Measurements from ENCODE around the gene RPTOR.
"Not testable (repeated sequence)": the region's sequence is repeated elsewhere in the genome, so short reads cannot be mapped to it uniquely, and the experiment has no call there.

RPTOR gene

DNA sequence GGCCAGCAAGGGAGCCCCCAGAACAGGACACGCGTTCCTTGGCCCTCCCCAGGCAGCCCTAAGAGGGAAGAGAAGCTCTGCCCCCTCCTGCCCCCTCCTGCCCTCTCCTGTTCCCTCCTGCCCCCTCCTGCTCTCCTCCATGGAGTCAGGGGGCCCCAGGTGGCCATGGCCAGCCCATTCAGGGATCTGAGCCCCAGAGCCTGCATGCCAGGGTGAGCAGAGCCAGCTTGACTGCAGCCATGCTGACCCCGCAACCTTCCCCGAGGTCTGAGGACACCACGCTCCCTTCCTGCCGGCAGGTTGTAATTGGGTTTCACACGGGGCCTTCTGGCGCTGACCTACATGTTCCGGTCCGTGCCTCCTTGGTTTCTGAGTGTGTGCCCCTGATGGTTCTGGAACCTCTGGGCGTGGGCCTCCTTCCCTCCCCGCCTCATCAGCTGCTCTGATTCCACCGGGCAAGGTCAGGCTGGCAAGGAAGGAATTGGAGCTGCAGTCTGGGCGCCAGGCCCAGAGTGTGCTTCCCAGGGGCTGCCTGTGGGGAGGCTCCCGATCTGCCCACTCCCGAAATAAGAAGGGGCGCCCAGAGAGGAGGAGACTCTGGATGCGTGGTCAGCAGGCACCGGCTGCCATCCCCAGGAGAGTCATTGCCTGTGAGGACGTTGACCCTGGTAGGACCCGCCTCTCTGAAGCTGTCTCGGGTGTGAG lies 44.5 kb upstream of the RPTOR start:
- TF ChIP-seq, protein P1, sequence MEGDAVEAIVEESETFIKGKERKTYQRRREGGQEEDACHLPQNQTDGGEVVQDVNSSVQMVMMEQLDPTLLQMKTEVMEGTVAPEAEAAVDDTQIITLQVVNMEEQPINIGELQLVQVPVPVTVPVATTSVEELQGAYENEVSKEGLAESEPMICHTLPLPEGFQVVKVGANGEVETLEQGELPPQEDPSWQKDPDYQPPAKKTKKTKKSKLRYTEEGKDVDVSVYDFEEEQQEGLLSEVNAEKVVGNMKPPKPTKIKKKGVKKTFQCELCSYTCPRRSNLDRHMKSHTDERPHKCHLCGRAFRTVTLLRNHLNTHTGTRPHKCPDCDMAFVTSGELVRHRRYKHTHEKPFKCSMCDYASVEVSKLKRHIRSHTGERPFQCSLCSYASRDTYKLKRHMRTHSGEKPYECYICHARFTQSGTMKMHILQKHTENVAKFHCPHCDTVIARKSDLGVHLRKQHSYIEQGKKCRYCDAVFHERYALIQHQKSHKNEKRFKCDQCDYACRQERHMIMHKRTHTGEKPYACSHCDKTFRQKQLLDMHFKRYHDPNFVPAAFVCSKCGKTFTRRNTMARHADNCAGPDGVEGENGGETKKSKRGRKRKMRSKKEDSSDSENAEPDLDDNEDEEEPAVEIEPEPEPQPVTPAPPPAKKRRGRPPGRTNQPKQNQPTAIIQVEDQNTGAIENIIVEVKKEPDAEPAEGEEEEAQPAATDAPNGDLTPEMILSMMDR (IDR thresholded peaks at IDR 0.05; ENCODE audit: insufficient read depth, missing control alignments), result no peak
- no peak for FAIRE-seq
- no peak for DNase-seq (ENCODE audit: insufficient read length, low spot score)

DNA sequence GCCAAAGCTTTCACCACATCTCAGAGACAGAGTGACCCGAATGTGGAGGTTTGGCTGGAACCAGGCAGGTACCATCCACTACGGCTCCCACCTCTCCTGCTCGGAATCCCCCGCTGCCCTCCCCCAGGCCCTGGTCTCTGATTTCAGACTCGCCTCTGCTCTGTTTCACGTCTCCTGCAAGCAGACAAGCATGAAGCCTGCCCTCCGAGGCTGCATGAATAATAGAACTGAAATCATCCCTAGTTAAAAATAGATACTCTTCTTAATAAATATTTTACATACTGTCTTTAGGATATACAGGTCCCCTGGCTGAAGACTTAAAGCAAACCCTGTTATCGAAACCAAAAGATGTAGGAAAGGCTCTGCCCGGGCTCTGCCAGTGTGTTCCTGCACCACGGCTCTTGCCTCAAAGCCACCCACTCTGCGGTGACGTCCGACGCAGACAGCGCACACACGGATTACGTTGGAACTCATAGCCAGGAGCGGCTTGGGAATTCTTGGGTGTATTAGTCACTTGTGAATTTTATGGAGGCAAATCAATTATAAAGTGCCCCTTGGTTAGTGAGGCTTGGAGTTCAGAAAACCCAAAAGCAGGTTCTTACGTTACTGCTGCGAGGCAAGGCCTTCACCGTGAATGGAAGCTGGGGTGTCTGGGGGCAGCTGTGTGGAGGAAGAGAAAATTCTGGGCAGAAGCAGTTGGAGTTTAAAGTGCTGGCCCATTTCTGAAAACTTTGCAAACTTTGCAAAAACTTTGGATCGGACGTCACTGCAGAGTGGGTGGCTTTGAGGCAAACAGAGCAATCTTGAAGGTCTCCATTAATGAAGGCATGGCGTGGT lies 42.7 kb upstream of the RPTOR start:
- FAIRE-seq, result no peak
- TF ChIP-seq, protein P1 (IDR thresholded peaks at IDR 0.05; ENCODE audit: insufficient read depth, missing control alignments), result no peak
- DNase-seq (ENCODE audit: insufficient read length, low spot score), result no peak

DNA sequence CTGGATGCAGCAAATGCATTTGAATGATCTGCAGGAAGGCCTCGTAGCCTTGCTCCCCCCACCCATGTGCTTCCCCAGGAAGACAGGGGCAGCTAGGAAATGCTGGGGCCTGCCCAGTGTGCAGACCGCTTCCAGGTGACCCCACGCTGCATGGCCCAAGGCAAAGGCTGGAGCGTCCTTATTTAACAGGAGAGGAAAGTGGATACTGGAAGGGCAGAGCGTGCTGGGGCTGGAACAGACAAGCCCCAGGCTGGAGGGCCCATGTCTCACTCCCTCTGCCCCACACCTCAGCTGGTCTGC lies 42.1 kb upstream of the RPTOR start:
- TF ChIP-seq, protein P1 (IDR thresholded peaks at IDR 0.05; ENCODE audit: insufficient read depth, missing control alignments), result no peak
- no peak for DNase-seq (ENCODE audit: insufficient read length, low spot score)
- no peak for FAIRE-seq

DNA sequence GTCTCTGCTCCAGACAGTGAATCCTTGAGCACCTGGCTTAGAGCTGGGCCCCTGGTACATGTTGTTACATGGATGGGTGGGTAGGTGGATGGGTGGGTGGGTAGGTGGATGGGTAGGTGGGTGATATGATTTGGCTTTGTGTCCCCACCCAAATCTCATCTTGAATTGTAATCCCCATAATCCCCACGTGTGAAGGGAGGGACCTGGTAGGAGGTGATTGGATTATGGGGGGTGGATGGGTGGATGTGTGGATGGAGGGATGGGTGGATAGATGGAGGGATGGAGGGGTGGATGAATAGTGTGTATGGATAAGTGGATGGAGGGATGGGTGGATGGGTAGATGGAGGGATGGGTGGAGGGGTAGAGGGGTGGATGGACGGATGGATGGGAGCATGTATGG lies 41.6 kb upstream of the RPTOR start:
- TF ChIP-seq, protein P1 (IDR thresholded peaks at IDR 0.05; ENCODE audit: insufficient read depth, missing control alignments), result no peak
- FAIRE-seq (no peak), DNase-seq (ENCODE audit: insufficient read length, low spot score) (no peak)

DNA sequence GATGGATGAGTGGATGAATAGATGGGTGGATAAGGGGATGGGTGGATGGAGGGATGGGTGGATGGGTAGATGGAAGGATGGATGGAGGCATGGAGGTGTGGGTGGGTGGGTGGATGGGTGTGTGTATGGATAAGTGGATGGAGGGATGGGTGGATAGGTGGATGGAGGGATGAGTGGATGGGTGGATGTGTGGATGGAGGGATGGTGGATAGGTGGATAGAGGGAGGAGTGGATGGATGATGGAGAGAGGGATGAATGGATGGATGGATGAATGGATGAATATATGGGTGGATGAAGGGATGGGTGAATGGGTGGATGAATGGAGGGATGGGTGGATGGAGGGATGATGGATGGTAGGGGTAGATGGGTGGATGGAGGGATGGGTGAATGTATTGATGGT lies 40.7 kb upstream of the RPTOR start:
- DNase-seq (ENCODE audit: insufficient read length, low spot score) (no peak), FAIRE-seq (no peak)
- TF ChIP-seq, protein P1 (IDR thresholded peaks at IDR 0.05; ENCODE audit: insufficient read depth, missing control alignments), result no peak

DNA sequence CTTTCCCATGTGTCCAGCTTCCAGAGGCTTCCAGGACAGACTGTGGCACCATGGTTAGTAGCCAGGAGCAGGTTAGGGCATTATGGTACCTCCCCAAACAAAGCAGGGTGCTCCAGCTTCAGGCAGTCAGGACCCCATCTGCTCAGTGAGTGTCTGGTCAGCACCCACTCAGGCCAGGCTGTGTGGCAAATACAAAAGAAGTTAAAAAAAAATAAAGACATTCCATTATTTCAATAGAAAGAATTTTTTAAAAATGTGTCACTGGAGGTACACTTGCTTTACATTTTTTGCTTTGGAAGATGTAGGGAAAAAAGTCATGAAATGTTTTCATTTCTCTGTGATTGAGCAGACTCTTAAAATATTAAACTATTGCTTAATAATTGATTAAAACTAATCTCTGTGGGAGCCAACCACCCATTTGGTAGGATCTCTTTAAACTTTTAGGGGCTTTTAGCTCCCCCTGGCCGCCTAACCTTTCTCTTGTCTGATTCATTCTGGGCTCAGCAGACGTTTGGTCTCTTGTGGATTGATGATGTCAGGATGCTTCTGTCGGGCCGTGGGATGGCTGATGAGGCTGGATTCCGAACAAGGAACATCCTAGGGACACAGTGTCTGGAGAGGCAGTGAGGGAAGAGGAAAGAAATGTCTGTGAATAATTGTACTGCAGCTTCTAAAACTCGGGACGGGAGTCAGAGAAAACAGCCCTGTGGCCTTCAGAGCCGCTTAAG lies 39.8 kb upstream of the RPTOR start:
- FAIRE-seq, result no peak
- TF ChIP-seq, protein P1 (IDR thresholded peaks at IDR 0.05; ENCODE audit: insufficient read depth, missing control alignments), result peak; percentile 23
- DNase-seq (ENCODE audit: insufficient read length, low spot score), result no peak

DNA sequence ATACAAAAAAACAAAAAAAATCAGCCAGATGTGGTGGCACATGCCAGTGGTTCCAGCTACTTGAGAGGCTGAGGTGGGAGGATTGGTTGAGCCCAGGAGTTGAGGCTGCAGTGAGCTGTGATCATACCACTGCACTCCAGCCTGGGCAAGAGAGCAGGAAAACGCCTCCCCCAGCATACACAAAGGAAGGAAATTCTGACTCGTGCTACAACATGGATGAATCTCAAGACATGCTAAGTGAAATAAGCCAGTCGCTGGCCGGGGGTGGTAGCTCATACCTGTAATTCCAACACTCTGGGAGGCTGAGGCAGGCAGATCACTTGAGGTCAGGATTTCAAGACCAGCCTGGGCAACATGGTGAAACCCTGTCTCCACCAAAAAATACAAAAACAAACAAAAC lies 37.5 kb upstream of the RPTOR start:
- DNase-seq (ENCODE audit: insufficient read length, low spot score); FAIRE-seq: not testable (repeated sequence)
